ENCODE measurements around the gene ST7L.

ST7L gene

DNA sequence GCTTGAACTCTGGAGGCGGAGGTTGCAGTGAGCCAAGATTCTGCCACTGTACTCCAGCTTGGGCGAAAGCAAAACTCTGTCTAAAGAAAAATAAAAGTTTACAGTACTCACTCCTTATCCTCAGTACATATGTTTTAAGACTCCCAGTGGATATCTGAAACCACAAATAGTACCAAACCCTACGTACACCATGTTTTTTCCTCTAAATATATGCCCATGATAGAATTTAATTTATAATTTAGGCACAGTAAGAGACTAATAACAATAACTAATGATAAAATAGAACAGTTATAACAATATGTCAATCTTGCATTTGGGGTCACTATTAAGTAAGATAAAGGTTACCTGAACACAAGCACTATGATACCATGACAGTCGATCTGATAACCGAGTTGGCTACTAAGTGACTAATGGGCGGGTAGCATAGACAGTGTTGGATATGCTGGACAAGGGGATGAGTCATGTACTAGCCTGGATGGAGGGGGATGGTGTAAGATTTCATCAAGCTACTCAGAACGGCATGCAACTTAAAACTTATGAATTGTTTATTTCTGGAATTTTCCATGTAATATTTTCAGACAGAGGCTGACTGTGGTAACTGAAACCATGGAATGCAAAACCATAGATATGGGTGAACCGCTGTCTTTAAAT lies 43.7 kb downstream of the ST7L start:
- Histone ChIP-seq H3K9me3 (replicated peaks in 1 of 11) (peaks cover 0 to 7% (median 0%) of the 10 kb centered on the region in 11 experiments; a peak in 3 of 22 replicates), H3K27ac (no peak overlapping the region), H4K20me1 (no peaks in the 10 kb centered on the region), H3K27me3 (no peaks in the 10 kb centered on the region), H3K4me1 (no peaks in the 10 kb centered on the region), H3K9ac (no peak overlapping the region), H3K4me2 (no peak overlapping the region), H3K4me3 (no peak overlapping the region), H3K36me3 (peaks cover 33 to 90% (median 64%) of the 10 kb centered on the region in 11 experiments; a peak in 21 of 22 replicates)
- TF ChIP-seq Cebpa-rat (IDR thresholded peaks at IDR 0.05): no peak

DNA sequence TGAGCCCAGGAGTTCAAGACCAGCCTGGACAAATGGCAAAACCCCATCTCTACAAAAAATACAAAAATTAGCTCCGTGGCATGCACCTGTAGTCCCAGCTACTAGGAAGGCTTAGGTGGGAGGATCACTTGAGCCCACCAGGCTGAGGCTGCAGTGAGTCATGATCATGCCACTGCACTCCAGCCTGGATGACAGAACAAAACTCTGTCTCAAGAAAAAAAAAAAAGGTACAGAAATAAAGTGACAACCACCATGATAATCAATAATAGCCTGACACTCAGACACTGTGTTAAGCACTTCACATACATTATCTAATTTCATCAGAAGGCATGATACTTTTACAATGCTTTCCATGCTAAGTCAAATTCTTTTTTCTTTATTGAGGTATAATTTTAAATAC lies 53.1 kb downstream of the ST7L start:
- H3K9ac ChIP-seq: no peak overlapping the region
- no peaks in the 10 kb centered on the region for H3K4me1 ChIP-seq
- no peak for TF ChIP-seq Cebpa-rat (IDR thresholded peaks at IDR 0.05)
- H4K20me1 ChIP-seq: no peaks in the 10 kb centered on the region
- peaks cover 0 to 39% (median 3%) of the 10 kb centered on the region in 11 experiments; a peak in 9 of 22 replicates for H3K36me3 ChIP-seq
- no peak overlapping the region for H3K4me3 ChIP-seq
- no peak overlapping the region for H3K27ac ChIP-seq
- no peaks in the 10 kb centered on the region for H3K9me3 ChIP-seq (replicated peaks in 1 of 11)
- no peak overlapping the region for H3K4me2 ChIP-seq
- H3K27me3 ChIP-seq: no peaks in the 10 kb centered on the region

- H3K9me3 ChIP-seq (replicated peaks in 1 of 11): no peaks in the 10 kb centered on the region
- no peak overlapping the region for H3K9ac ChIP-seq
- no peaks in the 10 kb centered on the region for H4K20me1 ChIP-seq
- no peak for TF ChIP-seq Cebpa-rat (IDR thresholded peaks at IDR 0.05)
- H3K27ac ChIP-seq: no peak overlapping the region
- H3K4me1 ChIP-seq: no peaks in the 10 kb centered on the region
- no peak overlapping the region for H3K4me3 ChIP-seq
- H3K36me3 ChIP-seq: peaks cover 0 to 25% (median 0%) of the 10 kb centered on the region in 11 experiments; a peak in 9 of 22 replicates
- no peak overlapping the region for H3K4me2 ChIP-seq
- H3K27me3 ChIP-seq: no peaks in the 10 kb centered on the region
Observed at GRCh38 chr1:112564081-112564480, 54.9 kb downstream of the ST7L start.

DNA sequence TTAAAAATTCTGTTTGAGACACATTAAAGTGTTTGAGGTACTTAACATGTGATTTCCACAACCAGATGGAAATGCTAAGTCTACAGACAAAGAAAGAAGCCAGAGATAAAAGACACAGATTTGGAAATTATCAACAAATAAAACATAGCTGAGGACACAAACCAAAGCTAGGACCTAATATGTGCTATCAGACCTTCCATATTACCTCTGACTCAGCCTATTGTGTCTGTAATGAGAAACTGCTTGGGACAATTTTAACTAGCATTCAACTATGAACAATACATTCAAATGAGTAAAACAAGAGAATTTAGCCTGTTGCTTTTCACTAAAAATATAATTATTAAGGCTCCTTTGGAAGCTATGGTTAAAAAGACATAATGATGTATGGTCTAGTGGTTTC lies 55.6 kb downstream of the ST7L start:
- Histone ChIP-seq H3K4me1 (no peaks in the 10 kb centered on the region), H3K9me3 (replicated peaks in 1 of 11) (no peaks in the 10 kb centered on the region), H3K27ac (no peak overlapping the region), H3K4me3 (no peak overlapping the region), H3K36me3 (peaks cover 0 to 22% (median 0%) of the 10 kb centered on the region in 11 experiments; a peak in 7 of 22 replicates), H4K20me1 (no peaks in the 10 kb centered on the region), H3K4me2 (no peak overlapping the region), H3K27me3 (no peaks in the 10 kb centered on the region), H3K9ac (no peak overlapping the region)
- no peak for TF ChIP-seq Cebpa-rat (IDR thresholded peaks at IDR 0.05)

- Histone ChIP-seq H3K9ac (no peak overlapping the region), H3K27ac (no peak overlapping the region), H3K9me3 (replicated peaks in 1 of 11) (no peaks in the 10 kb centered on the region), H4K20me1 (no peaks in the 10 kb centered on the region), H3K4me3 (no peak overlapping the region), H3K36me3 (peaks cover 0 to 19% (median 0%) of the 10 kb centered on the region in 11 experiments; a peak in 7 of 22 replicates), H3K4me2 (no peak overlapping the region), H3K27me3 (no peaks in the 10 kb centered on the region), H3K4me1 (peaks cover 0 to 6% (median 0%) of the 10 kb centered on the region in 10 experiments; a peak in 2 of 20 replicates)
- TF ChIP-seq Cebpa-rat (IDR thresholded peaks at IDR 0.05): no peak
Observed at GRCh38 chr1:112558634-112559033, 60.3 kb downstream of the ST7L start.

DNA sequence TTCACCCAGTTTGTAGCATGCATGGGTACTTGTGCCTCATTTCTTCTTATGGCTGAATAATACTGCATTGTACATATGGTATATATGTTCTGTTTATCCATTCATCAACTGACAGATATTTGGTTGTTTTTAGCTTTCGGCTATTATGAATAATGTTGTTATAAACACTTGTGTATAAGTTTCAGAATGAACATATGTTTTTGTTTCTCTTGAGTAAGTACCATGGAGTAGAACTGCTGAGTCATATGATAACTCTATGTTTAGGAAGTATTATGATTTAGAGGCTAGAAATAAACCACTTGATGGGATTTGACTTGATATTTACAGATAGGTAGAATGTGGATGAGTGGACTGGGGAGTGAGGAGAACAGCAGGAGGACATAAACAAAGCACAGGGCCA lies 61.6 kb downstream of the ST7L start:
- Histone ChIP-seq H3K4me2 (no peak overlapping the region), H3K36me3 (peaks cover 0 to 27% (median 0%) of the 10 kb centered on the region in 11 experiments; a peak in 7 of 22 replicates), H3K4me1 (peaks cover 0 to 6% (median 0%) of the 10 kb centered on the region in 10 experiments; a peak in 2 of 20 replicates), H3K4me3 (no peak overlapping the region), H3K9ac (no peak overlapping the region), H3K27ac (no peak overlapping the region), H4K20me1 (no peaks in the 10 kb centered on the region), H3K27me3 (no peaks in the 10 kb centered on the region), H3K9me3 (replicated peaks in 1 of 11) (no peaks in the 10 kb centered on the region)
- no peak for TF ChIP-seq Cebpa-rat (IDR thresholded peaks at IDR 0.05)

- peaks cover 0 to 22% (median 0%) of the 10 kb centered on the region in 11 experiments; a peak in 5 of 22 replicates for H3K36me3 ChIP-seq
- H3K9me3 ChIP-seq (replicated peaks in 1 of 11): no peaks in the 10 kb centered on the region
- TF ChIP-seq Cebpa-rat (IDR thresholded peaks at IDR 0.05): no peak
- no peak overlapping the region for H3K4me3 ChIP-seq
- H3K4me1 ChIP-seq: peaks cover 0 to 6% (median 0%) of the 10 kb centered on the region in 10 experiments; a peak in 2 of 20 replicates
- H3K4me2 ChIP-seq: no peak overlapping the region
- H4K20me1 ChIP-seq: no peaks in the 10 kb centered on the region
- no peaks in the 10 kb centered on the region for H3K27me3 ChIP-seq
- H3K9ac ChIP-seq: no peak overlapping the region
- no peak overlapping the region for H3K27ac ChIP-seq
Observed at GRCh38 chr1:112554411-112554810, 64.5 kb downstream of the ST7L start.

- Histone ChIP-seq H3K27me3 (no peaks in the 10 kb centered on the region), H3K9ac (no peak overlapping the region), H3K36me3 (peaks cover 0 to 43% (median 3%) of the 10 kb centered on the region in 11 experiments; a peak in 7 of 22 replicates), H3K4me1 (peaks cover 0 to 4% (median 0%) of the 10 kb centered on the region in 10 experiments; a peak in 6 of 20 replicates), H3K4me2 (no peak overlapping the region), H3K4me3 (no peak overlapping the region), H3K9me3 (replicated peaks in 1 of 11) (no peaks in the 10 kb centered on the region), H3K27ac (no peak overlapping the region), H4K20me1 (no peaks in the 10 kb centered on the region)
- TF ChIP-seq Cebpa-rat (IDR thresholded peaks at IDR 0.05): no peak
Observed at GRCh38 chr1:112549590-112549989, 69.4 kb downstream of the ST7L start.

GRCh38 chr1:112548547-112548946 lies 70.4 kb downstream of the ST7L start:
- no peak overlapping the region for H3K4me3 ChIP-seq
- no peaks in the 10 kb centered on the region for H3K27me3 ChIP-seq
- H3K27ac ChIP-seq: no peak overlapping the region
- TF ChIP-seq Cebpa-rat (IDR thresholded peaks at IDR 0.05): no peak
- peaks cover 0 to 15% (median 0%) of the 10 kb centered on the region in 10 experiments; a peak in 7 of 20 replicates for H3K4me1 ChIP-seq
- H3K36me3 ChIP-seq: peaks cover 0 to 39% (median 0%) of the 10 kb centered on the region in 11 experiments; a peak in 6 of 22 replicates
- no peak overlapping the region for H3K9ac ChIP-seq
- no peaks in the 10 kb centered on the region for H3K9me3 ChIP-seq (replicated peaks in 1 of 11)
- no peaks in the 10 kb centered on the region for H4K20me1 ChIP-seq
- H3K4me2 ChIP-seq: no peak overlapping the region

DNA sequence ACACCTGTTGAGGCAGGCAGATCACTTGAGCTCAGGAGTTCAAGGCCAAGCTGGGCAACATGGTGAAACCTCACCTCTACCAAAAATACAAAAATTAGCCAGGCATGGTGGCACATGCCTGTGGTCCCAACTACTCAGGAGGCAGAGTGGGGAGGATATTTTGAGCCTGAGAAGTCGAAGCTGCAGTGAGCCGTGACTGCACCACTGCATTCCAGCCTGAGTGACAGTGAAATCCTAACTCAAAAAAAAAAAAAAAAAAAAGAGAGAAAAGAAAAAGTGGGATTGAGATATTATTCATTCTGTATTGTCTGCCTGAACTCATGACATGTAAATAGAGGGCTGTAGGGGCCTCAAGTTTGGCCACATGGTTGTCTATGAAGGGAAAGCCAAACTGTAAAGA lies 72.9 kb downstream of the ST7L start:
- no peak for TF ChIP-seq Cebpa-rat (IDR thresholded peaks at IDR 0.05)

More for the DNA sequence above, 72.9 kb downstream of the ST7L start:
- Histone ChIP-seq H3K4me3 (no peak overlapping the region), H4K20me1 (no peaks in the 10 kb centered on the region), H3K27me3 (no peaks in the 10 kb centered on the region), H3K27ac (no peak overlapping the region), H3K9me3 (replicated peaks in 1 of 11) (no peaks in the 10 kb centered on the region), H3K4me2 (no peak overlapping the region), H3K36me3 (peaks cover 0 to 31% (median 3%) of the 10 kb centered on the region in 11 experiments; a peak in 10 of 22 replicates), H3K4me1 (peaks cover 0 to 22% (median 0%) of the 10 kb centered on the region in 10 experiments; a peak in 7 of 20 replicates), H3K9ac (no peak overlapping the region)
